HG03565 (cell line): ENCODE measurements around the gene RENBP.
A peak's percentile ranks its signal among the peaks of the same experiment; 100 is the strongest.

Experiments used
- ATAC-seq: cut with Tn5 transposase; IDR thresholded peaks from one replicate; pipeline ENCODE4 v1.9.1; 2021; ENCODE audit warnings: mild to moderate bottlenecking, moderate library complexity; ENCODE audit not compliant: unreplicated experiment

RENBP gene

DNA sequence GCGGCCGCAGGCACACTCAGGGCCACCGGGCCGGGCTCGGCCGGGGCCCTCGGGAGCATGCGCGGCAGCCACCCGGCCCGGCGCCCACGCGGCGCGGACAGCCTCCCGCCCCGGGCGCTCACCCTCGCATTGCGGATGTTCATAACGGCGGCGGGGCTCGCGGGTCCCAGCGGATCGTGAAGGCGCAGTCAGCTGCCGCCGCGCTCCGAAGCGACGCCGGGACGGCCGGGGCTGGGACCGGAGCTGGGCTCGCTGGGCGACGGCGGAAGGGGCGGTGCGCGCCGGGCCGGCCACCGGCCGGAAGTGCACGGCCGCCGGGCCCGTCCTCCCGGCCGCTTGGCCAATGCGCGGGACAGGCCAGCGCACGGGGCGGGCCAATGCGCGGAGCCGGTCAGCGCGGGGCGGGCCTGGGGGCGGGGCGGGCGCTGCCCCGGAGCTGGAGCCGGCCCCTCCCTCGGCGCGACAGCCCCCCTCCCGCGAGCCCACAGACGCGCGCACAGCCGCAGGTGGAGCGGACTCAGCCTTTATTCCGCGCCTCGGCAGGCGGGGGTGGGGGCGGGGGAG, 9.6 kb downstream of the RENBP start, which contains the start of gene NAA10:
TSS of gene NAA10 (minus strand) at position 276 of the 564 bp plus-strand sequence. CDS start at position 143, 133 bp downstream.
- peak; percentile 69 for ATAC-seq

DNA sequence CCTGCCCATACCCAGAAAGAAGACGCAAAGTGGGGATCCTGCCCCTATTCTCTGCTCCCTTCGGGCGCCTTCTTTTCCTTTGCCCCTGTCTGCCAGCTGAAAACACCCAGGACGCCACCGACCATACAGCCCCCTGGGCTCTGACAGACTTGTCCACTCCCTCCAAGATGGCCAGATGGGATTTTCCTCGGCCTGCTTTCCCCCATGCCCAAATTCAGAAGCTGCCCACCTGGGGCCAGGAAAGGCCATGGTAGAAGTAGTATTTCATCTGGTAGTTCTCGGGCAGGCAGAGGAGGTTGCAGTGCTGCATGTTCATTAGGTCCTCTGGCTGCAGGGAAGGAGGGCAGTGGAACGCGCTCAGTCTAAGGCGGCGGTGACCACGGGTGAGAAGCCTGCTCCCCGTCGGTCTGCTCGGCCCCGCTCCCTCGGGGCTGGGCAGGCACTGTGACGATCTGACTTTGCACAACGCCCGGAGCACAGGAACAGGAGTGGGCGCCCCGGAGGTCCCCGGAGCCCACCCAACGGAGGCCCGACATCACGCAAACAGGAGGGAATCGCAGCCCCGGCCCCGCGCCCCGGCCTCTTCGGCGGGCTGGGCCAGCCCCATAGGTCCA, 10.2 kb downstream of the RENBP start:
- ATAC-seq: peak; percentile 8

DNA sequence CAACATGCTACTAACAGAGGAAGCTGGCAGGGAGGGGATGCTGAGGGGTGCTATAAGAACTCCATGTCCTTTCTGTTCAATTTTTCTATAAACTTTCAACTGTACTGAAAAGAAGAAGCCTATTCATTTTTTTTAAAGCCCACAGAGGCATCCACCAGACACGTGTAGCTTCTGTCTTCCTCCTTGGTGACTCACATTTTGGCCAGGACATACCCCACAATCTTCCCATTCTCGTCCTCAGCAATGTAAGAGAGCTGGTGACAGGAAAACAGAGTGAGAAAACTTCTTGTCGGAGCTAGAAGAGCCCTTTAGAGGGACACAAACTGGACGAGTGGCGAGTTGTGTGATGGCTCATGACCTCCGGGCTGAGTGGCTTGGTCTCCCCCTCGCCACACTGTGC, 10.7 kb downstream of the RENBP start:
- no peak for ATAC-seq

DNA sequence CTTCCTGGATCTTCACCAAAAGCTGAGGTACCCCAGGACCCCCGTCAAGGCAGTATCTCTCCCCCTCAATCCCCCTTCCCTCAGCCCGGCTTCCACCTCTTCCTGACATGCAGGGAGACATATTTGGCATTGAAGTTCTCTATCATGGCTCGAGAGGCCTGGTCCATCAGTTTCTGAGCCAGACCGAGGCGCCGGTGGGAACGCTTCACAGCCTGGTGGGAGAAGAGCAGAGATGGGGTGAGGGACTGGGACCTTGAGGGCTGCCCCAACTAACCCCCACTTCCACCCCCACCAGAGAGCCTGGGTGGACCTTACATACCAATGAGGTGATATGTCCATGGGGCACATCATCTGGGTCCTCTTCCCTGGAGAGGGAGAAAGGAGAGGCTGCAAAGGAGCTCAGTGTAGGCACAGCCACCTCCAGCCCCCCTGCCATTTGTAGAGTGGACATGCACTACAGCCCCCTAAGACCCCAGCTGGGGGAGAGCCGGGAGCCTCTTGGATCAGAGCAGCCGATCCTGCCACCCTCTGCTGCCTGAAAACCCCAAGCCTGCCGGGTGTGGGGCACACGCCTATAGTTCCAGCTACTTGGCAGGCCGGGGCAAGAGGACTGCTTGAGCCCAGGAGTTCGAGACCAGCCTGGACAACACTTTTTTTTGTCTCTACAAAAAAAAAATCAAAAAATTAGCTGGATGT, 12.1 kb downstream of the RENBP start:
- no peak for ATAC-seq

DNA sequence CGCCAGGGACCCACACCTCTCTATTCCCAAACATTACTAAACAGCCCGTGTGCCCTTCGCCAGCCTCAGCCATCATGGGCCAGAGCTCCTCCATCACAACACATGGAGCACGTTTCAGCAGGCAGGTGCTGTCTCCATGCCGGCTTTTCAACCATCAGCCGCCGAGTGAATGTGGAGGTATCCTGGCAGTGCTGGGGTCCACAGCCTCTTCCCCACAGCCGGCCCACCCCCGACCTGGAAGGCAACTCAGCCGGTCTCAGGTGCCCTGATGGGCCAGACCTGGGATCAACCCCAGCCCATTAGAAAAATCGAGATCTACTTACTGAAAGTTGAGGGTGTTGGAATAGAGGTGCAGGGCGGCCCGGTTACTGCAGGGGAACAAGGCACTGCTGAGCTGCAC, 12.7 kb downstream of the RENBP start:
- no peak for ATAC-seq

DNA sequence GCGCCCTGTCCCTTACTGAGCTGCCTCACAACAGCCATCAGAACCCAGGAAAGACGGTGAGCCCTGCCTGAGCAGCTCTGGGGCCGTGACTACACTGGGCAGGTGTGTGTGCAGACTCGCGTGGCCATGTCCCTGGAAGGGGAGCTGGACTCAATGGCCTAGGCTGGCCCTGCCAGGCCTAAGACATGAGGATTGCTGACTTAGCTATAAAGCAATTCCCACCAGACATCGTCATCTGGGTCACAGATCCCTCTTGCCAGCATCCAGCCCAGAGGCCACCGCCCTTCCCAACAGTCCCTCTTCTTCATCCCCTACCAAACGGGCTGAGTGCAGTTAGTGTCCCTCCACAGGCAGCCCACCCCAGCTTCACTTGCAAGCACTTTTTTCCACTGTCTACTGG, 13.3 kb downstream of the RENBP start:
- no peak for ATAC-seq

DNA sequence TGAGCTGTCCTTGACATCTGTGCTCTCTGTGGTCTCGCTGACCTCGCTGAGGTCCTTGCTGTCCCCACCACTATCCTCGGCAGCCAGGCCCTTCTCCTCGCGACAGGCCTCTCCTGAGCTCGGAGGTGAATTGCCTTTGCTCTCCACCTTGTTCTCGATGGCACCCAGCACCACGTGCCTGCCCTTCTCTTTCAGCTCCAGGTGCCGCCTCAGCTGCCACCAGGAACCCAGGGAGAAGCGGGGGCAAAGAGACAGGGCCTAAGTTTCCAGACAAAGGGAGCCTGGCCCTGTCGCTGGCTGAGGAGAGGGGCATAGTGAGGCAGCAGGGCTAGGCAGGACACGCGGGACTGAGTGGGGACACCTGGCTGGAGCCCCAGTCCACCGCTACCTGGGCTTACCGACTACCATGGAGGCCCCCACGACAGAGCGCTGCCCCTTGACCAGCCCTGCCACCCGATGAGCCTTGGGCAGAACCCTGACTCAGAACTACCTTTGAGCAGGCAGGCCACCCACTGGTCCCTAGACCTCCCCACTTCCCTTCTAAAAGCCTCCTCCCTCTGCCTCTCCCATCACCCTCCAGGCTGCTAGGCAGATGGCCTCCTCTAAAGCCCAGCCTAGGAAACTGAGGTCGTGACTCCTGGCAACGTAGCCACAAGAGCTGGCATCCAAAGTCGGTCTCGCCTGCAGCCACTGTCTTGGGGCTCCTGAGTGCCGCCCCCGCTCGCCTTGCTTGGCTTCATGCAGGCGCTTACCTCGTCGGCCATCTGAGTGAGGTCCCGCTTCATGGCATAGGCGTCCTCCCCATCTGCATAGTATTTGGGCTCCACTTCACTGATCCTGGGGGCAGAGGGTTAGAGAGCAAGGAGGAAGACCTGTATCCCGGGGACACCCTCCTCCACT, 14.2 kb downstream of the RENBP start:
- ATAC-seq: no peak

DNA sequence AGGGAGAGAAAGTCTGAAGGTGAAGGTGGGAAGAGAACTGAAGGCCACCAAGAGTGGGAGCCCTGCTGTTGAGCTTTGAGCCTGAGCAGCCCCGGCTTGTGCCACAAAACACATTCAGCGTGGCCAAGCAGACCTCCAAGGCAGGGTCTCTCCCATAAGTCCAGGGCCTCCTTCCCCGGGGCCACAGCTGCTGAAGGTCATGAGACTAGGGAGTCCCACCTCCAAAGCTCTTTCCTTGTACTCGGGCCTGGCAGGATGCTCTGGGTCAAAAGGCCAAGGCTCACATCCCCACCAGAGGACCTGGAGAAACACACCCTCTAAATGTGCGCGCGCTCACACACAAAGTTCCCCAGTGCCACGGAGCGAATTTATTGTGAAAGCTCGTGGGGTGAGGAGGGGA, 14.9 kb downstream of the RENBP start:
- ATAC-seq: no peak

DNA sequence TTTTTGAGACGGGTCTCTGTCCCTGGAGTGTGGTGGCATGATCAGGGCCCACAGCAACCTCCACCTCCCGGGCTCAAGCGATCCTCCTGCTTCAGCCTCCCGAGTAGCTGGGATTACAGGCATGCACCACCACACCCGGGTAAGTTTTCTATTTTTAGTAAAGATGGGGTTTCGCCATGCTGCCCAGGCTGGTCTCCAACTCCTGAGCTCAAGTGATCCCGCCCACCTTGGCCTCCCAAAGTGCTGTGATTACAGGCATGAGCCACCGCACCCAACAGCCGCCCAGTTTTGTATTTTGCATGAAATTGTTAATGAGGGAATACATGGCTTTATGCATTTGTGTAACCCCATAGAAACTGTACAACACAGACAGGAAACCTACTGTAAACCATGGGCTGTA, 15.6 kb downstream of the RENBP start:
- no peak for ATAC-seq

DNA sequence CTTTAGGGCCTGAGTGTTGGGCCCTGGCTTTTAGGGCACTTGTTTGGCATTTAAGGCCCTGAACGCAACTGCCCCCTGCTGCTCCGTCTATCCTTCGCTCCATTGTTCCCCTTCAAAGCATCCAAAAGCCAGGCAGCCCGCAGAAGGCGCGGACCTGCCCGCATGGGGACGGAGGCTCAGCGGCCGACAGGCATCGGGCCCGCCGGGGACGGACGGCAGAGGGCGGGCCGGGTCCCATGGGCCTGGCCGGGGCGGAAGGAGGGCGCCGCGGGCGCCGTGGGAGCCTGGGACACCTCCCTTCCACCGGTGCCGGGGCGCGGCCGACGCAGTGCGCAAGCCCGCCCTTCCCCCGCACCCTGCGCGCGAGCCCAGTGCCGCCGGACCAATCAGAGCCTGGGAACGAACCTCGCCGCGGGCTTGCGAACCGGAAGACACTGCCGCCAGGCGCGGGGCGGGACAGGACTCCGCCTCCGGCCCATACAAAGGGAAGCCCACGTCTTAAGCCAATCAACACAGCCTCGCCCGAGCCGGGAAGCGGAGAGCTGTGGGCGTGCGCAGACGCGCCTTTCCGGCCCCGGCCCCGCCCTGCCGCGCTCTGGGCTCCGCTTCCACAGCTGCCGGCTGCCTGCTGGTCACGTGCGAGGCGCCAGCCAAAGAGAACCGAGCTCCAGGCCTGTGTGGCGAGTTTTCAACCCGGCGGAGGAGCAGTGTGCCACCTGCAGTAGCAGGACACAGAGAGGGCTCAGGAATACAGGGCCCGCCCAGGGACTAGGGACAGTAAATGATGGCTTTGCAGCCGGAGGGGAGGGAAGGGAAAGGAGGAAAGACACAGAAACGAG, 16.3 kb downstream of the RENBP start:
- peak; percentile 67 for ATAC-seq

DNA sequence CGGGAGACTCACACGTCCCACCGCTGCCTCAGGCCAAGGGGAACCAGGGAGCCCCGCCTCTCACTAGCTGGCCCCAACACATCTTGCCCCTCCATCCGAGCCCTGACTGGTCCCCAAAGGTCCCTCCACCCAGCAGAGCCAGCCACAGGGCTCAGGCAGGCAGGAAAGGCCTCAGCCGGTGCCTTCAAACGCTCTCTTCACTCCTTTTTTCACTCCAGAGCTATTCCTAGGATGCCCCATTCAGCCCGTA, 16.8 kb downstream of the RENBP start:
- ATAC-seq: no peak

DNA sequence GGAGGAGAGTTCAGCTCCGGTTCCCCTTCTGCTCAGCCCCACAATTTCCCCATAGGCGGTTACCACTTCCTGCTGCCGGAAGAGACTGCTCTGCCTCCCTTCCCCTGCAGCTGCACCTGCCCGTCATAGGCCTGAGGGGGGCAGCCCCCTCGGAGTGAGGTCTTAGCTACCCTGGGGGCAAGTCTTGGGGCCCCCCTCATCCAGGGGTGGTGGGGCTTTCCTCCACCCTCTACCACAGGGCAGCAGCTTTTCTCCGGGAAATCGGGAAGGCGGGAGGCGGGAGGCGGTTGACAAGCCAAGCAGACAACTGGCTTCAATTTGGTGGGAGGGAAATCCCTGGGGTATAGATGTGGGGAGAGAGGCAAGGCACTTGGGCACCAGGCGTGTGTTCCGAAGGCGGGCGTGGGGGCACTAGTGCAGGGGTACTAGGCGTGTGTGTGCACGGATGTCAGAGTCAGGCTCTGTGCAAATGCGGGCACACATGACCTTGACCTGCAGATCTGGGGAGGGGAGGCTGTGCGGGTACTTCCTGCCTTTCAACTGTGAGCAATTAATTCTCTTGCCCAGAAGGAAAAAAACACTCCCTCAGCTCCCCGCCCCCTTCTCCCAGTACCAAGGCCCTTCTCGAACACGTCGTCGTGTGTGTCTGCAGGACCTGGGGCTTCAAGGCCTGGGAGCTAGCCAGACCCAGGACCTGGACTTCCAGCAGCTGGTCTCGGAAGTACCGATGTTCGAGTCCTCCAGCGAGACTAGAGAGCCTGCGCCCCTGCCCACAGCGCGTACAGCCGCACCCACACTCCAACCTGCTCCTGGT, 17.4 kb downstream of the RENBP start:
- ATAC-seq: no peak

DNA sequence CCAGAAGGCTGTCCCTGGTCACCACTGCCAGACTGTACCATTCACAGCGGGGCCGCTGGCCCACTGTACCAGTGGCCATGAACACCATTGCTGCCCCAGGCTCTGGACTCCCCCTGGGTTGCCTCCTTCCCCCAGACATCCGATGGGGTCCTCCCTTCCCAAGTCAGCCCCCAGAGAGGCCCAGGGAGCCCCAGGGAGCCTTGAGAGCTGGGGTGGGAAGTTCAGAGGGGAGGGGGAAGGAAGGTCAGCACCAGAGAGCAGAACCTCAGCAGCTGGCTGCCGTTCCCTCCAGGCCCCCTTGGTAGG, 17.9 kb downstream of the RENBP start:
- no peak for ATAC-seq

DNA sequence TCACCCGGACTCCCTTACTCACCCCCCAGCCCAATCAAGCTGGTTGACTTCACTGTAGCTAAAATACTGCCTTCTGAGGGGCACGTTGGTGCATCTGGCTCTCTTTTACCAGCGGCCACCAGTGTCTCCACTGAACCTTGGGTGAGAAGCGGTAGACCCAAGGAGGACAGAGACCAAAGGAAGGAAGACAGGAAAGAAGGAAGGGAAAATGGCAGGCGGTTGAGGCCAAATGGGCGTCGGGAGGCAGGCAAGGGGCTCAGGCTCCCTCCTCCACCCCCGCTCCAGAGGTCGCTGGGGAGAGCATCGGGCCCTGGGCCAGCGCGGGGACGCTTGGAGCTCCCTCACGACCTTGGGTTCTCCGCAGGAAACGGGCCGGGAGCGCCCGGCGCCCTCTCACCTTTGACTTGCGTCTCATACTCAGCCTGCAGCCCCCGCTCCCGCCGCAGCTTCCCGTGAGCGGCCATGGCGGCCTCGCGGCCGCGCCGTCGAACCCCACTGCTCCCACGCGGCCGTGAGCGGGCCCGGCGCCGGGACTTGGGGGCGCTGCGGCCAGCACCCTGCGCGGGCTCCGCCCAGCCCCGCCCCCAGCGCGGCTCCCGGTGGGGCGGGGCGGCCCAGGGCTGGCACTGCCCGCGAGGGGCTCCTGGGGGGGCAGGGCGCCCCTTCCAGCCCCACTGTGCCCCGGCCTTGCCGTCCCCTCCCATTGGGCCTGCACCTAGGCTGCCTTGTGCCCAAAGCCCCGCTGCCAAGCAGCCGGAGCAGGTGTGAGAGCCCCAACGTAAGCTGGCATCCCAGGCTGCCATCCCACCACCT, 18.5 kb downstream of the RENBP start, which contains the start of gene ARHGAP4:
TSS of gene ARHGAP4 (minus strand) at position 526 of the 813 bp plus-strand sequence. CDS start at position 464, 62 bp downstream.
- no peak for ATAC-seq

DNA sequence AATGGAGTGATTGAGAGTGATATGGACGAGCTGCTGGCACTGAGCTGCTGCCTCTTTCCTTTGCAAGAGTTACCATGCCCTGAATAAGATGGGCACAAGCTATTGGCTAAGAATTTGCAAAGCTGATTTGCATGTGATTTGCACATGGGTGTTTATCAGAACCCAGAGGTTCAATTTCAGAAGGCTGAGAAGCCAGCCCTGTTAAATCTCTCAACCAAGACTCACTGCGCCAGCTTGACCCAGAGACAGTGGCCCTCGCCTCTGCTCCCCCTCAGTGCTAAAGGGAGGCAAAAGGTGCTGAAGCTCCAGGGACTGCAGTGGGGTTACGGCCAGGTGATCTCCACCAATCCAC, 19.1 kb downstream of the RENBP start:
- ATAC-seq: no peak

DNA sequence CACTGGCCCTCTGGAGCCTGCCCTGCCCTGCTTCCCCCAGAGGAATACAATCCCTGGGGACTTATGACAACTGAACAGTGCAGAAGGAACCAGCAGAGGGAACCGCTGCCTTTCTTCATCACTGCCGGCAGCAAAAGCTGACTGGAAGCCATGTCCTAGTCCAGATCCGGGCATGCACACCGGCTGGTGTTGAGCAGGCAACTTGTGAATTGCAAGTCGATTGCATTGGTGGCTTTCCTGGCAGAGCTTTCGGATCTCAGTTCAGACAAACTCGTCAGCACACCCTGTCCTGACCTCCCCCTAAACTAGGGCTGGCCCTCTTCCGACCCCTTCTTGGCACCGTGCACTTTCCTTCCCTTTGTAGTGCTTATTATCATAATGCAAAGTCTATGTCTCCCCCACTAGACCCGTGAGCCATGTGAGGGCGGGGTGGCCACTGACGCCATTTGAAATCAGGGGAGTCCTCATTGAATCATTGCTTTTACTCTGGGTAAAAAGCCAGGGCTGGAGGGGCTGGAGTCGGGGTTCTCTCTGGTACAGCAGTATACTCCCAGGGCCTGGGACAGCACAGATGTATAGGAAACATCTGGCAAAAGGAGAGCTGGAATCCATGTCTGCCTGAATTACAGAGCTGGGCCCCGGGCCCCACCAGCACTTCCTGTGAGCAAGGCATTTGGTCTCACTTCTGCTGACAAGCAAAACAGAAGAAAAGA, 20.1 kb downstream of the RENBP start:
- ATAC-seq: no peak

DNA sequence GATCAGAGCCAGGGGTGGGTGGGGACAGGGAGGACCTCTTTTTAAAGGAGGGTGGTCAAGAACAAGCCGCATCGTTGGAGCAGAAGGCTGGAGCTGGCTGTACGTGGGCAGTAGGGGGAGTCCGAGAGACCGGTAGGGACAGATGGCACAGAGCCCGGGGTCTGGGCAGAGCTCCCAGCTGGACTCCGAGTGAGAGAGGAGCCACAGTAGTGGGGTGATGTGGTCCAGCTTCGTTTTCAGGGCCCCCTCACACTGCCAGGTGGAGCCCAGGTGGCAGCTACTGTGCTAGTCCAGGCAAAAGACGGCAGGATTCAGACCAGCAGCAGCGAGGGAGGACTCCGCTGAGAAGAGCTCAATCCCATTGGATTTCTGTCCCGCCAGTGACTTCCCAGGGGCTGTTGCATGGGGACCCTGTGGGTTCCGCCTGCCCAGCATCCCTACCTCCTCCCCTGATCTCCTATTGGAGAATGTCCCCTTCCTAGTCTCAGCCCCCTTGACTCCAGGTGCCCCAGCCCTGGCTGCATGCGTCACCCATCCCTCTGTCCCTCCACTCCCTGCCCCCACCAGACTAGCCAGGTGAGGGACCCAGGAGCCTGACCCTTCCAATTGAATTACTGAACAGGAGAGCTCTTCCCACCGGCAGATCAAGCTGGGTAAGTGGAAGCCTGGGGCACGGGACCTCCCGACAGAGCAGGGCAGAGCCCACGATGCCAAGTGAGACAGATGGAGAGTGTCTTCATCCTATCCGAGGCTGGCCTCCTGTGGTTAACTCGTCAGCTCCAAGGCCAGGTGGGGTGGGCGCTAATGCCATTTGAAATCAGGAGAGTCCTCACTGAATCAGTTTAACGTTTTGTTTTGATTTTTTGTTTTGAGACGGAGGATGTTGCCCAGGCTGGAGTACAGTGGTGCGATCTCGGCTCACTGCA, 21.2 kb downstream of the RENBP start:
- ATAC-seq: no peak
